C4-2B (cell line): ENCODE data around the gene SLC22A4.

Experiments
- ZFX ChIP-seq: fragments of 450-650 bp; IDR thresholded peaks from 2 replicates; pipeline ENCODE4 v1.6.1; 2017
- TF ChIP-seq, protein P1 (sequence below): fragments of 450-650 bp; conservative IDR thresholded peaks from 2 replicates; pipeline ENCODE4 v1.5.1; 2017; ENCODE audit warnings: mild to moderate bottlenecking

DNA sequence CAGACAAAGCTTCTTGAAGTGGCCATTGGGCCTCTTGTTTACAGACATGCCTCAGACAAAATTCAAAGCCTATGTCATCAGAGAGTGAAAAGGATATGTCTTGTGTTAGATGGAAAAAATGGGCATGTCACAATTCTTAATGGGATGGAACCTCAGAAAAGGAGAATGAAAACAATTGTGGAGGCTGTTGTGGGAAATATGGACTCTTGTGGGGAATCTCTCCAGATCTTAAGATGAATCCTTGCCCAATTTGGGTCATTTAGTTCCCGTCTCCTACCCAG, 94.8 kb downstream of the SLC22A4 start:
- TF ChIP-seq, protein P1, sequence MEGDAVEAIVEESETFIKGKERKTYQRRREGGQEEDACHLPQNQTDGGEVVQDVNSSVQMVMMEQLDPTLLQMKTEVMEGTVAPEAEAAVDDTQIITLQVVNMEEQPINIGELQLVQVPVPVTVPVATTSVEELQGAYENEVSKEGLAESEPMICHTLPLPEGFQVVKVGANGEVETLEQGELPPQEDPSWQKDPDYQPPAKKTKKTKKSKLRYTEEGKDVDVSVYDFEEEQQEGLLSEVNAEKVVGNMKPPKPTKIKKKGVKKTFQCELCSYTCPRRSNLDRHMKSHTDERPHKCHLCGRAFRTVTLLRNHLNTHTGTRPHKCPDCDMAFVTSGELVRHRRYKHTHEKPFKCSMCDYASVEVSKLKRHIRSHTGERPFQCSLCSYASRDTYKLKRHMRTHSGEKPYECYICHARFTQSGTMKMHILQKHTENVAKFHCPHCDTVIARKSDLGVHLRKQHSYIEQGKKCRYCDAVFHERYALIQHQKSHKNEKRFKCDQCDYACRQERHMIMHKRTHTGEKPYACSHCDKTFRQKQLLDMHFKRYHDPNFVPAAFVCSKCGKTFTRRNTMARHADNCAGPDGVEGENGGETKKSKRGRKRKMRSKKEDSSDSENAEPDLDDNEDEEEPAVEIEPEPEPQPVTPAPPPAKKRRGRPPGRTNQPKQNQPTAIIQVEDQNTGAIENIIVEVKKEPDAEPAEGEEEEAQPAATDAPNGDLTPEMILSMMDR = no peak
- TF ChIP-seq ZFX = no peak
